GM19351 (cell line): Measurements from ENCODE around the gene ADARB2.

Source experiments
- ATAC-seq: cut with Tn5 transposase; IDR thresholded peaks from one replicate; pipeline ENCODE4 v1.9.1; 2021; ENCODE audit warnings: mild to moderate bottlenecking, moderate library complexity; ENCODE audit not compliant: unreplicated experiment

ADARB2 gene

DNA sequence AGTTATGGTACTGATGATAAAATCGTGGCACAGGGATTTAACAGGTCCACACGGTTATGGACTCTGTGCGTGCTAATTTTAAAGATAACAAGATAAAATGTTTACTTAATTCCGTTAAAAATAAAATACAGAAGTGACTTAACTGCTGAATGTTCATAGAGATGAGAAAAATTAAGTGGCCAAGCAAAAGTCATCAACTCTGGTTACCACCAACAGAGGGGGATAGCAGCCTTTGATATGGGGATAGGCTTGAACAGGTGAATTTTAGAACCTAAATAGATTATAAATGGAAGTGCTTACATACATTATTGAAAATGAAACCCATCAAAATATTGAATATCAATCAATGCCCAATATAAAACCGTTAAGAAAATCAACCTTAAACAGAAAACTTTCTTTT, 436.2 kb downstream of the ADARB2 start:
- no peak for ATAC-seq

DNA sequence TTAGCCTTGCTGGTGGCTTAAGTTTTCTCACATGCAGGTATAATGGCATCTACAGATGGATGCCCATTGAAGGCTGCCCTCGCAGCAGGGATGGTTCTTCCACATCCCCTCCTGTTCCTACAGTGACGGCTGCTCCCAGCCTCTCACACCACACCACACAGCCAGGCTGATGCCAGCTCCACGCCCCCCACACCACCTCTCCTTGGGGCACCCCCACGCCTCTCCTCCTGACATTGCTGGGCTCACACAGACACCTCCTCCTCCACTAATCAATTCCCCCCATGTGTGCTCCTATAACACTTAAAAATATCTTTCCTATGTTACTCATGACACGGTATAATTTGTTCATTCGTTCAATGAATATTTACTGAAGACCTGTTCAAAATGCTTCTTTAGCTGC, 437.1 kb downstream of the ADARB2 start:
- no peak for ATAC-seq

DNA sequence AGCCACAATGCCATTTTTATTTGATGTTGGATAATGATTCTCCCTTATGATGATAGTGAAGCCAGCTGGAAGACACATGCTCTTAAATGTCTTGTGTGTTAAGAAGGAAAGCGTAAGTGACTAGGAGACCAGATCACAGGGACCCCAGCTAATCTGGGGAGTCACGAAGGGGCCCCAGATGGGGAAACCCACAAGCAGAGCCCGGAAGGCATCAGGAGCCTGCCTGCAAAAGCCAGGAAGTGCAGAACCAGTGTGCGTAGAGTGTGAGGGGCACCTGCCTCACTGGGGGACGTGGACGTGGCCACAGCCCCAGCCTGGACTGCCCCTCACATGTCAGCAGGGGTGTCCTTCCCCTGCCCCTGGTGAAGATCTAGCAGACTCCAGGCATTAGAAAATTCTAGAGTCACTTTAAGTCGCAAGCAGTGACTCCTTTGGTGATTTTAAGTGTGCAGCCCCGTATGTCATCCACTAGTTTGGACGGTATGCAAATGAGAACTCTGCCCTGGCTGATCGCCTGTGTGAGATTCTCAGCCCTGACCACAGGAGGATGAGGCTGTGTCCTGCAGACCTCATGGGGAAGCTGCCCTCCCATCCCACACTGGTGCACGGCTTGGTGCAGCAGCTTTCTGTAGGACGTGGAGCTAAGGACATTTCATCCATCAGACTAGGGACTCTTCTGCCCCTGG, 438.1 kb downstream of the ADARB2 start:
- peak; percentile 84 for ATAC-seq

- ATAC-seq: no peak
These were observed 439.6 kb downstream of the ADARB2 start for GRCh38 chr10:1297566-1298301.

DNA sequence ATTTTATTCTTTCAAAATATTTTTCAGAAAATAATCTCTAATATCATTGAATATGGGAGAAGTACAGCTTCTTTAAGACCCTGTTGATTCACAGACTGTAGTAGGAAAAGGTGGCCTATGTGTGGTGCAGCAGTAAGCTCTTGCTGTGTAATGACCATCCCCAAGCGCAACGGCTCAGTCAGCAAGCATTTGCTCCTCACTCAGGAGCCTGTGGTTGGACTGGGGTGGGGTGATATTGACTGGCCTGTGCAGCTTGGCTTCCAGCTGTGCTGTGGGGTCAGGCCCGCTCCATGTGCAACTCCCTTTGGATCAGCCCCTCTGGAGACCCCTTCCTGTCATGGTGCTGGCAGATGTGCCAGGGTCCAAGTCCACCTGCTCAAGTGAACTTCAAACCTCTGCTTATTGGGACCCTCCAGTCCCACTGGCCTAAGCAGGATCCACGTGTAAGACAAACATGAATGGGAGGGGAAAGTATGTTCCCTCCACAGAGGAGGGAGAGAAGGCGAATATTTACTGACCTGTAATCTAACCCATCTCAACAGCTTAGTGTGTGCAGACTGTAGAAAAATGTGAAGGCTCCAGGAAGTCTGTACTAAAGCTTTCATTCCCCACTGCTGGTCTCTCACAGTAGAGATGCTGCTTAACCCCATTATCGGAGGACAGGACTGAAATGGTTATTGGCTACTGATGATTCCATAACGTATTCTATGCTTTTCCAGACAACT, 441.4 kb downstream of the ADARB2 start:
- ATAC-seq: no peak

DNA sequence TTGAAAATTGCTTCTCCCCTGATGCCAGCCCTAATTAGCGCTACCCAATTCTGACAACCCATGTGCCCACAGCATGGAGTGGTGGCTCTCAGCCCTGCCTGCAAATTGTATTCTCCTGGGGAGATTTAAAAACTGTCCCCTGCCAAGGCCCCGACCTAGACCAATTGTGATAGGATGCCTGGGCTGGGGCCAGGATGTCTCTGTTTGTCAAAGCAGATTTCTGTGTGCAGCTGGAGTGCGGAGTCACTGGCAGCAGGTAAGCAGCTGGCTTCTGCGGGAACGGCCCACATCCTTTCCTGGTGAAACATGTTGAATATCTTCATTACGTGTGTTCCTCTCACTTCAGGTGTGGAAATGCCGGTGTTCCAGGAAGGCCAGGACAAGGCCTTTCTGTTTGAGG, 442.6 kb downstream of the ADARB2 start:
- no peak for ATAC-seq

- no peak for ATAC-seq
These were observed 443.5 kb downstream of the ADARB2 start for GRCh38 chr10:1293636-1294435.

- no peak for ATAC-seq
These were observed 444.2 kb downstream of the ADARB2 start for GRCh38 chr10:1293157-1293556.

DNA sequence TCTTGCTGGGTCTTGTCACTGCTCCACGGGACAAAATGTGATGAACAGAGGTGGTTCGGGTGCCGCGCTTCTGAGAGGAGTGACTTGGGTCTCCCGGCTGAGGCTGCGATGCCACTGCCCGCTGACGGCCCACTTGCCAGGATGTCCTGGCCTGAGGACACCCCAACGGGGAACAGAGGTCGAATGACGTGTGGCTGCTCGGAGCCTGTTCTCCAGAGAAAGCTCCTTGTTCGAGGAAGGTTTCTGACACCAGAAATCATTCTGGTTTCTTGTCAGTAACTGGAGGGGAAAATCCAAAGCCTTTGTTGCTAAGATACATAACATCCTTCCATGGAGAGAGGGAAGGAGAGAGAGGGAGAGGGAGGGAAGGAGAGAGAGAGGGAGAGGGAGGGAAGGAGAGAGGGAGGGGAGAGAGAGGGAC, 444.7 kb downstream of the ADARB2 start:
- no peak for ATAC-seq

GRCh38 chr10:1291178-1292090, 445.9 kb downstream of the ADARB2 start:
- ATAC-seq: no peak

DNA sequence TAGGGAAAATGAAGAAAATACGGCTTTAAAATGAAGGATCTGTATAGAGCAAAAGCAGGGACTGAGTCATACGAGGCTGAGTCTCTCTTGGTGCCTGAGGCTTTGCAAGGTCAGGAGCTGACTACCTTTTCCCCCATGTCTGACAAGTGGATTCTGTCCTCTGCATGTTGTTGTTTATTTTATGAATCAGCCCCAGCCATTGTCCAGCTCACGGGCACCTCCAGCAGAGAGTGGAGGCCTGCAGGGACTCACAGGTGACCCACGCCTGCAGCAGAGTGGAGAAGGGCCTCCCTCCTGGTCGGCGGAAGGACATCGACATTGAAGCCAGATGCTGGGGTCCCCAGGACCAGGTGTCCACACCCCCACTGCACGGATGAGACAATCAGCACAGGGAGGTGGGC, 447.3 kb downstream of the ADARB2 start:
- ATAC-seq: no peak

GRCh38 chr10:1289591-1289990, 447.7 kb downstream of the ADARB2 start:
- ATAC-seq: no peak

GRCh38 chr10:1287971-1288401, 449.3 kb downstream of the ADARB2 start:
- ATAC-seq: no peak

DNA sequence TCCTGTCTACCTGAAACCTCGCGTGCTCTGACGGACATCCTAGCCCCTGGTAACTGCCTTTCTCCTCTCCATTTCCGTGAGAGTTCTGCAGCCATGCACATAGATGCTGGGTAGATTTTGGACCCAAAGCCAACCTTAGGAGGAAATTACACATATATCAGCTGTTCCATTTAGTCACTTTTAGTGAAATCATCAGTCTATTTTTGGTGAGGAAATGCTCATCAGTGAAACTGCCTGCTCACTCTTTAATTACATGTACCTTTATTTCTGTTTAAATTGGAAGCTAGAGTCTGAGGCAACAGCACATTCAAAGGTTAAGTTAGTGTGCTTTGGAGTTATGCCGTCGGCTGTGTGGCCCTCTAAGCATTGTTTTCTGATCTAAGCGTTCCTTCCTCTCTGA, 449.8 kb downstream of the ADARB2 start:
- ATAC-seq: no peak

GRCh38 chr10:1284076-1284475, 453.2 kb downstream of the ADARB2 start:
- ATAC-seq: no peak

- ATAC-seq: no peak
These were observed 455.9 kb downstream of the ADARB2 start for GRCh38 chr10:1281405-1281782.

DNA sequence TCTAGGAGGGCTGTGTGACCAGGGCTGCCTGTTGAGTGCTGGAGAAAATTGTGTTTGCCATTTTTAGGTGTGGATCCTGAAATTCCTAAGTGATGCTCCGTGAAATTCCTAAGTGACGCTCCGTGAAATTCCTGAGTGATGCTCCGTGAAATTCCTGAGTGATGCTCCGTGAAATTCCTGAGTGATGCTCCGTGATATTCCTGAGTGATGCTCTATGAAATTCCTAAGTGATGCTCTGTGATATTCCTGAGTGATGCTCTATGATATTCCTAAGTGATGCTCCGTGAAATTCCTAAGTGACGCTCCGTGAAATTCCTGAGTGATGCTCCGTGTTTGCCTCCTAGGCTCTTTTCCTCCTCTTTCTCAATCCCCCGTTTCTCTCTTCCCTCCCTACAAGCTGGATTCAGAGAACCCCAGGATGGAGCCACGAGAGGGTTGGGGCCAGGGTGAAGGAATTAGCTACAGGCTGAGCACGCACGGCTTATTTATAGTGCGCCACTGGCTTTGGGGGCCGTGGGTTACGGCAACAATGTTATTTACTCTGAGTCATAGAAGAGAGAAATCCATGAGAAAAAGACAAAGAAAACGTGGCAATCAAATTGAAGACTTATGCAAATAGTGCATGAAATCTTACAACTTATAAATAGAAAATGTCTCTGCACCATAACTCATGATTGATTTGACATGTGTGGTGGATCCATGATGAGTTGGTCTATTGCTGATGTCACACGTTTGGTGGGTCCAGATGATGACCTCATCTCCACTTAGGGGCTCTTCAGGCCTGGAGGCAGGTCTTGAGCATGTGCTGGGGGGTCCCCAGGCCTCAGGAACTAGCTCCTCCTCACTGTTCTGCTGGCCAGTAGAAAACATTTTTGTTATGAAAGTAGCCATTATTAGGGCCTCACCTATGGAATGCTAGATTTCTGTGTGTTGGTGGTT, 456.6 kb downstream of the ADARB2 start:
- no peak for ATAC-seq

DNA sequence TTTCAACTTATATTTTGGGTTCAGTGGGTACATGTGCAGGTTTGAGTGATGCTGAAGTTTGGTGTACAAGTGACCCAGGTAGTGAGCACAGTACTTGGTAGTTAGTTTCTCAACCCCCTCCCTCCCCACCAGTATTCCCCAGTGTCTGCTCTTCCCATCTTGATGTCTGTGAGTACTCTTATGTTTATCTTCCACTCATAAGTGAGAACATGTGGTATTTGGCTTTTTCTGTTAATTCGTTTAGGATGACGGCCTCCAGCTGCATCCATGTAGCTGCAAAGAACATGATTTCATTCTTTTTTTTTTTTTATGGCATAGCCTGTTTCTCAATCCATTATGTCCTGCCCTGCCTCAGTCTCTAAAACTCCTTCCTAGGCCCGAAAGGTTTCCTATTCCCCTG, 459.0 kb downstream of the ADARB2 start:
- no peak for ATAC-seq
